SK-N-SH (cell line): ENCODE data around the gene SNX9.

Source experiments
- CHD2 ChIP-seq: fragments of 150-350 bp; IDR thresholded peaks from 2 replicates; pipeline ENCODE4 v1.6.1; 2018; ENCODE audit warnings: low read length; ENCODE audit not compliant: partially characterized antibody
- CTCF ChIP-seq: fragments of 200-600 bp; sonication (generic); IDR thresholded peaks from 2 replicates; pipeline ENCODE4 v1.6.1; 2017; ENCODE audit warnings: antibody characterized with exemption, mild to moderate bottlenecking, moderate library complexity
- EP300 ChIP-seq, 2 experiments: IDR thresholded peaks; 2 replicates each; pipeline versions ENCODE4 v1.4.0 to v1.6.1; 2012; ENCODE audit warnings: borderline replicate concordance in 1 of 2, low read depth in 1 of 2, low read length in 1 of 2
- MAX ChIP-seq: IDR thresholded peaks from 2 replicates; pipeline ENCODE4 v1.4.0; 2012; ENCODE audit warnings: low read depth
- PBX3 ChIP-seq: IDR thresholded peaks from 2 replicates; pipeline ENCODE4; 2012
- RAD21 ChIP-seq: IDR thresholded peaks from 2 replicates; pipeline ENCODE4 v1.6.1; 2012; ENCODE audit warnings: mild to moderate bottlenecking, low read length
- SIN3A ChIP-seq: IDR thresholded peaks from 2 replicates; pipeline ENCODE4 v1.6.1; 2012; ENCODE audit warnings: low read depth, mild to moderate bottlenecking, low read length, moderate library complexity, borderline replicate concordance
- TAF1 ChIP-seq: IDR thresholded peaks from 2 replicates; pipeline ENCODE4 v1.6.1; 2012; ENCODE audit warnings: low read depth, mild to moderate bottlenecking, low read length, moderate library complexity, borderline replicate concordance
- USF1 ChIP-seq: IDR thresholded peaks from 2 replicates; pipeline ENCODE4 v1.4.0; 2012; ENCODE audit warnings: low read depth, borderline replicate concordance
- USF2 ChIP-seq: fragments of 150-350 bp; IDR thresholded peaks from 2 replicates; pipeline ENCODE4 v1.6.1; 2017; ENCODE audit warnings: antibody characterized with exemption, low read length, low read depth, borderline replicate concordance
- YY1 ChIP-seq: IDR thresholded peaks from 2 replicates; pipeline ENCODE4 v1.4.0; 2012; ENCODE audit warnings: low read depth, mild to moderate bottlenecking

GRCh38 chr6:157848693-157849092 lies 25.6 kb downstream of the SNX9 start:
- no peak for TF ChIP-seq RAD21
- no peak for TF ChIP-seq CHD2
- no peak for TF ChIP-seq MAX
- no peak for TF ChIP-seq CTCF
- no peak for TF ChIP-seq EP300 (IDR thresholded peaks at IDR 0.05; ENCODE audit: borderline replicate concordance in 1 of 2, low read depth in 1 of 2, low read length in 1 of 2)
- TF ChIP-seq SIN3A: no peak
- TF ChIP-seq USF1: no peak
- TF ChIP-seq YY1: no peak
- TF ChIP-seq TAF1: no peak
- TF ChIP-seq USF2: no peak
- no peak for TF ChIP-seq PBX3
